Measurements from ENCODE around the gene FAM234B. TPM values are rescaled to one million over a fixed set of nuclear protein-coding genes. Genes with fewer than 3 reads are reported as not detected.
A peak's percentile ranks its signal among the peaks of the same experiment; 100 is the strongest.

FAM234B gene, protein sequence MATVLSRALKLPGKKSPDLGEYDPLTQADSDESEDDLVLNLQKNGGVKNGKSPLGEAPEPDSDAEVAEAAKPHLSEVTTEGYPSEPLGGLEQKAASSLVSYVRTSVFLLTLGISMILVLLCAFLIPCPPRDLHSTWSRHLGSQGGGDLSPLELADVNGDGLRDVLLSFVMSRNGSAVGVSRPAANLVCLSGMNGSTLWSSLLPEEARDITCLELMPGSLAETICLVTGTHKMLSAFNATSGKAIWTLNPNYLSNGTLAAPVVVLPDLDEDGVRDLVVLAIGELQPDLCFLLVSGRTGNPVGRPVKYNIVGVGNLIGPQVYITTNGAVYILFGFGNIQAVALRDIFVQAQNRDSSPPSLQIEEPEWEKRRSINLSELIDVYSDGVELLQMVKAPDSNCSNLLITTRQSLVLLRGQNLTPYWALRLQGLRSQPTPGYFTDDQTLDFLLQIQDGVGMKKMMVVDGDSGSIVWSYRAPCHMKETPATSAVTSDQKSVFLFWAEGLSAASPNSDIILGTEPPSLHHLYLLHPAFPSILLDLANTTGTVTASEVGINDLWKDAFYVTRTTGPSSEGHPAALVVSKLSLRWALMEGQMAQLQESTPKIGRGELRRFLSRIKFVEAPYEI
- 1 to 10 TPM; 4.5 to 8.5 TPM for total RNA-seq

DNA sequence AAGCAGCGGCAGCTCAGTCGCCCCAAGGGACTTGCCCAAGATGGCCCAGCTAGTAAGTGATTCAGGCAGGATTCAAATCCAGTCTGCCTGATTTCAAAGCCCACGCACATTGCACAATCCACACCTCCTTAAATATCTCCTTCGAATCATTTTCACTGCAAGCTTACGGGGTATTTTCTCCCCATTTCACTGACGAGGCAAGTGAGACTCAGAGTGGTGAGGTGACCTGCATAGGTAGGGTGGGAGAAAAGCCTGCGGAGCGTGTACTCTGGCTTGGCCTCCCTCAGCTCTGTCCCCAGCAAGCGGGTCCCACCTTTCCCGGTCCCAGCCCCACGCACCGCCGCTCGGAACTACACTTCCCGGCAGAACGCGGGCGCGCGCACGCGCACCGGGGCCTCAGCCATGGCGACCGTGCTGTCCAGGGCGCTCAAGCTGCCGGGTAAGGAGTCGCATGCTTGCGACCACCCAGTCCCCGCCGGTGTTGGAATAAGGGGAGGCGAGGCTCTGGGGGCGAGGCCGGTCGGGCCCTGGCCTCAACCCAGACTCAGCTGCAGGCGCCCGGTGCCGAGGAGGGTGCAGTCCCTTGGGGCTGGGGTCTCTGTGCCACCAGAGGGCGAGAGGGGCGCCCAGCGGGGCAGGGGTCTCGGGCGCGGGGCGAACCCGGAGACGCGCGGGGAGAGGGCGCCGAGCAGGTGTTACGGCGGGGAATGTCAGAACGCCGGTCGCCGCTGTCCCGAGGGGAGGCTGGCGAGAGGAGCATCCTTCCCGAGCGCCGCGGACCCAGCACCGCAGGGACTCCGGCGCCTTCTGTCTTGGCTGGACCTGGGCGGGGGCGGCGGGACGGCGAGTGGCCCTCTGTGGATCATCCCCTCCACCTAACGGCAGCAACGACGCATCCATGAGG is at the start of gene FAM234B:
Gene FAM234B, plus strand, starts transcription at position 380 of the 904 bp plus-strand sequence. Its CDS starts 23 bp downstream, at position 403.
- TF ChIP-seq, protein P1, sequence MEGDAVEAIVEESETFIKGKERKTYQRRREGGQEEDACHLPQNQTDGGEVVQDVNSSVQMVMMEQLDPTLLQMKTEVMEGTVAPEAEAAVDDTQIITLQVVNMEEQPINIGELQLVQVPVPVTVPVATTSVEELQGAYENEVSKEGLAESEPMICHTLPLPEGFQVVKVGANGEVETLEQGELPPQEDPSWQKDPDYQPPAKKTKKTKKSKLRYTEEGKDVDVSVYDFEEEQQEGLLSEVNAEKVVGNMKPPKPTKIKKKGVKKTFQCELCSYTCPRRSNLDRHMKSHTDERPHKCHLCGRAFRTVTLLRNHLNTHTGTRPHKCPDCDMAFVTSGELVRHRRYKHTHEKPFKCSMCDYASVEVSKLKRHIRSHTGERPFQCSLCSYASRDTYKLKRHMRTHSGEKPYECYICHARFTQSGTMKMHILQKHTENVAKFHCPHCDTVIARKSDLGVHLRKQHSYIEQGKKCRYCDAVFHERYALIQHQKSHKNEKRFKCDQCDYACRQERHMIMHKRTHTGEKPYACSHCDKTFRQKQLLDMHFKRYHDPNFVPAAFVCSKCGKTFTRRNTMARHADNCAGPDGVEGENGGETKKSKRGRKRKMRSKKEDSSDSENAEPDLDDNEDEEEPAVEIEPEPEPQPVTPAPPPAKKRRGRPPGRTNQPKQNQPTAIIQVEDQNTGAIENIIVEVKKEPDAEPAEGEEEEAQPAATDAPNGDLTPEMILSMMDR (IDR thresholded peaks at IDR 0.05): no peak
- H3K9me3 ChIP-seq: no peaks in the 10 kb centered on the region
- H3K4me3 ChIP-seq: peak within 1 kb of the TSS; percentile 99
- H3K27me3 ChIP-seq (replicated peaks; ENCODE audit: insufficient read depth): no peaks in the 10 kb centered on the region
- DNase-seq (ENCODE audit: low spot score) (peak; percentile 35), ATAC-seq (ENCODE audit: insufficient number of reproducible peaks, low FRiP score, low read depth) (peak; percentile 73)
- peaks cover 0 to 14% of the 10 kb centered on the region in 2 donors for H3K4me1 ChIP-seq (ENCODE audit: control insufficient read depth in 1 of 2, low read depth in 2 of 2)
- H3K36me3 ChIP-seq: no peaks in the 10 kb centered on the region
- H3K27ac ChIP-seq: peak within 1 kb of the TSS in 1 of 2 donors; percentile 41

DNA sequence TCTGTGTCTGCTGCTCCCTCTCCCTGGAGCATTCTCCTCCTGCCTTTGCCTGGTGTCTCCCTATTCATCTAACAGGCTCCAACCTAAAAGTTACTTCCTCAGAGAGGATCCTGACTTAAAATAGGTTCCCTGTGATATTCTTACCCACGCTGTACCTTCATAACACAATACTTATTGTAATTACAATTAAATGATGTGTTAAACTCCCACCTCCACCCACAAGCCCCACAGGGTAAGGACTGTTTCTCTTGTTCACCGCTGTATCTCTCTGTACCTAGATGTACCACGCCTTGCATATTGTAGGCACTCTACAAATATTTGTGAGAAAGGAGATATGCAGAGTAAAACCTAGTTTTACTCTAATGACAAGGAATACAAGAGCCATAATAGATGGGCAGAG is 49.1 kb upstream of the FAM234B start:
- peaks cover 24 to 51% of the 10 kb centered on the region in 2 donors for H3K4me1 ChIP-seq (ENCODE audit: control insufficient read depth in 1 of 2, low read depth in 2 of 2)

DNA sequence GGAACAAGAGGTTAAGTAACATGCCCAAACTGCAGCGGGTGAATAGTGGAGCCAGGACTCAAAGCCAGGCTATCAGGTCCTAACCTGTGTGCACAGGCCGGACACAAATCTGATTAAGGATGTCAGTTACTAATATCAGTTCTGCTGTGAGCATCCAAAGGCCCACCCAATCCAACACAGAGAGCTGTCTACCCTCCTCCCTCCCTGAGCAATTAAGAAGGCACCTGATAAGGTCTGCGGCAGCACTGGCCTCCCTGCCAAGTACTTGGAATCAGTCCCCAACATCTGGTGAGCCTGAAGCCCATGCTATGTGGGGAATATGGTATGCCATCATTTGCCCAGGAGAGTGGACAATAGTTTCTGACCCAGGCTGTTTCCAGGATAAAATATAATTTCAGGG is 48.0 kb upstream of the FAM234B start:
- H3K9me3 ChIP-seq: no peaks in the 10 kb centered on the region
- H3K4me3 ChIP-seq: no peak overlapping the region
- H3K27ac ChIP-seq: no peak overlapping the region
- H3K27me3 ChIP-seq (replicated peaks; ENCODE audit: insufficient read depth): no peaks in the 10 kb centered on the region
- peaks cover 24 to 49% of the 10 kb centered on the region in 2 donors for H3K4me1 ChIP-seq (ENCODE audit: control insufficient read depth in 1 of 2, low read depth in 2 of 2)
- H3K36me3 ChIP-seq: no peaks in the 10 kb centered on the region
- ATAC-seq (ENCODE audit: insufficient number of reproducible peaks, low FRiP score, low read depth) (no peak), DNase-seq (ENCODE audit: low spot score) (no peak)
- TF ChIP-seq, protein P1 (IDR thresholded peaks at IDR 0.05): no peak

More for the DNA sequence above, 49.1 kb upstream of the FAM234B start:
- no peaks in the 10 kb centered on the region for H3K9me3 ChIP-seq
- TF ChIP-seq, protein P1 (IDR thresholded peaks at IDR 0.05): no peak
- DNase-seq (ENCODE audit: low spot score): no peak
- H3K36me3 ChIP-seq: no peaks in the 10 kb centered on the region
- ATAC-seq (ENCODE audit: insufficient number of reproducible peaks, low FRiP score, low read depth): no peak
- H3K27me3 ChIP-seq (replicated peaks; ENCODE audit: insufficient read depth): no peaks in the 10 kb centered on the region
- peak overlapping the region in 1 of 2 donors; percentile 5 for H3K27ac ChIP-seq
- no peak overlapping the region for H3K4me3 ChIP-seq

DNA sequence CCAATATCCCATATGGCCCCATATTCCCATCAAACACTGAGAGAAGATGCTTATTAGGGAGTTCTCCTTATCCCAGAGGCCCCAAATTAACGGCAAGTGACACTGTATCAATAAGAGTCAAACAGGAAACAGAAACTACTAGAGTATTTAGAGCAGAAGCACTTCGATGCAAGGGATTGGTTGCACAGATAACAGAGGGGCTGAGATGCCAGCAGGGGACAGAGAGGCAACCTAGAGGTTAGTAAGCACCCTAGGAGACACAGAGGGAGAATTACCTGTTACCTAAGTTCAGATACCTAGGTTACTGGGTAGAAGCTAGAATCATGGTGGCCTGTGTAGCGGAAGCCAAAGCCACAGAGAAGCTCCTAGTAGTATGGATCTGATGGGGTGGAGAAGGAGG is 47.0 kb upstream of the FAM234B start:
- no peaks in the 10 kb centered on the region for H3K27me3 ChIP-seq (replicated peaks; ENCODE audit: insufficient read depth)
- H3K9me3 ChIP-seq: no peaks in the 10 kb centered on the region
- H3K4me1 ChIP-seq (ENCODE audit: control insufficient read depth in 1 of 2, low read depth in 2 of 2): peaks cover 21 to 40% of the 10 kb centered on the region in 2 donors
- no peak overlapping the region for H3K4me3 ChIP-seq
- TF ChIP-seq, protein P1 (IDR thresholded peaks at IDR 0.05): no peak
- ATAC-seq (ENCODE audit: insufficient number of reproducible peaks, low FRiP score, low read depth) (no peak), DNase-seq (ENCODE audit: low spot score) (no peak)
- H3K36me3 ChIP-seq: no peaks in the 10 kb centered on the region
- H3K27ac ChIP-seq: no peak overlapping the region

Data from thoracic aorta (tissue), 2 donors.